ENCODE results near the gene PRMT7. TPM values are rescaled to one million over a fixed set of nuclear protein-coding genes. Genes with fewer than 3 reads are reported as not detected.

Gene PRMT7
- total and polyA plus RNA-seq, 2 of the 8 experiments (the other 6 are each of a cell fraction or from before 2014, with no cell fraction given), result 48.2 to 49.3 TPM

GRCh38 chr16:68374246-68374805, 63.5 kb downstream of the PRMT7 start:
- Histone ChIP-seq H3K36me3 (ENCODE audit: control insufficient read depth in 2 of 4, insufficient read depth in 4 of 4, low read length in 3 of 4) (no peaks in the 10 kb centered on the region), H3K27me3 (replicated peaks in 1 of 4; ENCODE audit: control insufficient read depth in 3 of 4, extremely low read depth in 1 of 4, insufficient read depth in 3 of 4, low read length in 3 of 4) (peaks cover 0 to 2% (median 0%) of the 10 kb centered on the region in 4 experiments; a peak in 2 of 7 replicates), H3K79me2 (ENCODE audit: control insufficient read depth in 1 of 2, insufficient read depth in 2 of 2, low read length in 2 of 2) (no peaks in the 10 kb centered on the region), H3K4me3 (ENCODE audit: extremely low read depth in 1 of 4, insufficient read depth in 2 of 4, low read depth in 3 of 4, low read length in 4 of 4) (no peak overlapping the region), H2BK120ac (replicated peaks; ENCODE audit: low read depth, low read length) (no peak overlapping the region), H2BK5ac (ENCODE audit: low read depth, low read length) (no peak overlapping the region), H3K14ac (ENCODE audit: insufficient read length) (no peak overlapping the region), H3K9me3 (ENCODE audit: insufficient read depth in 2 of 2, low read depth in 1 of 2, low read length in 1 of 2) (no peaks in the 10 kb centered on the region), H2AK5ac (ENCODE audit: low read depth, low read length) (0 out of 2 replicates have a peak overlapping the region, but pooled peaks have one; percentile 53), H4K20me1 (replicated peaks in 1 of 2; ENCODE audit: control insufficient read depth in 1 of 2, insufficient read depth in 2 of 2, low read length in 2 of 2) (no peaks in the 10 kb centered on the region), H3K23me2 (ENCODE audit: low read depth, low read length) (no peaks in the 10 kb centered on the region), H2AFZ (ENCODE audit: low read length) (no peak overlapping the region), H3K27ac (ENCODE audit: low read depth, low read length) (no peak overlapping the region), H3K18ac (ENCODE audit: extremely low read depth, low read length) (no peak overlapping the region), H2BK12ac (ENCODE audit: low read depth, low read length) (0 out of 2 replicates have a peak overlapping the region, but pooled peaks have one; percentile 9), H4K8ac (ENCODE audit: extremely low read depth, insufficient read depth, low read length) (no peak overlapping the region), H4K5ac (ENCODE audit: insufficient read length, low read depth, low read length) (no peak overlapping the region), H2BK15ac (ENCODE audit: low read length) (no peak overlapping the region), H3K56ac (replicated peaks; ENCODE audit: insufficient read length, low read depth, low read length) (no peak overlapping the region), H4K91ac (replicated peaks; ENCODE audit: insufficient read length, low read length) (no peak overlapping the region), H3K23ac (ENCODE audit: insufficient read length) (no peak overlapping the region), H2BK20ac (ENCODE audit: low read length) (no peak overlapping the region), H3K9ac (replicated peaks in 1 of 4; ENCODE audit: extremely low read depth in 1 of 4, low read depth in 3 of 4, low read length in 3 of 4) (no peak overlapping the region), H3K4ac (replicated peaks; ENCODE audit: insufficient read length, low read depth, low read length) (no peak overlapping the region), H3K4me1 (replicated peaks in 1 of 4; ENCODE audit: control insufficient read depth in 3 of 4, insufficient read depth in 4 of 4, low read length in 3 of 4) (peaks cover 0 to 2% (median under 1%) of the 10 kb centered on the region in 4 experiments; a peak in 3 of 7 replicates), H3K4me2 (ENCODE audit: insufficient read depth in 1 of 2, low read depth in 2 of 2, low read length in 2 of 2) (no peak overlapping the region), H3K79me1 (ENCODE audit: low read depth, low read length) (no peaks in the 10 kb centered on the region)
- POLR2A ChIA-PET (ENCODE audit: partially characterized antibody), result interaction anchor here (1.1 kb wide), 1 partner anchor 379 kb away, joined by 3 read pairs; no protein-coding TSS in a partner anchor
- FAIRE-seq (no peak), DNase-seq (ENCODE audit: low read depth in 1 of 2, low spot score in 2 of 2) (no peak)
- 94% methylated on average over 10 of the region's 10 CpGs; no CpG with 5 or more reads in 1 of the 2 experiments for WGBS, 2 experiments (ENCODE audit: extremely low coverage in 1 of 2, insufficient coverage in 1 of 2, insufficient read length in 1 of 2, insufficient replicate concordance in 2 of 2, low coverage in 1 of 2, low lambda C conversion rate in 2 of 2, missing lambda C conversion rate in 1 of 2)
- TF ChIP-seq TCF12 (IDR thresholded peaks at IDR 0.05; ENCODE audit: low read depth, low read length) (no peak), CBX5 (IDR thresholded peaks at IDR 0.05; ENCODE audit: low read depth, low read length) (no peak), SIX5 (IDR thresholded peaks at IDR 0.05; ENCODE audit: low read depth, low read length) (no peak), EGR1 (IDR thresholded peaks at IDR 0.05; ENCODE audit: borderline replicate concordance, low read depth, low read length) (no peak), RBBP5 (IDR thresholded peaks at IDR 0.05; ENCODE audit: borderline replicate concordance, low read depth, low read length) (no peak), SIN3A (conservative IDR thresholded peaks at IDR 0.05 in 1 of 2, IDR thresholded peaks at IDR 0.05 in 1 of 2; ENCODE audit: low read depth in 1 of 2, low read length in 2 of 2) (no peak), HDAC6 (IDR thresholded peaks at IDR 0.05; ENCODE audit: low read depth, low read length) (no peak)
- CTCF ChIA-PET (ENCODE audit: partially characterized antibody), result interaction anchor here (0.7 to 14.3 kb wide), 16 partner anchors 10 to 283 kb away, joined by 3 to 221 read pairs (median 6); no protein-coding TSS in a partner anchor
